ENCODE data around the gene FUT4. TPM values are rescaled to one million over a fixed set of nuclear protein-coding genes. Genes with fewer than 3 reads are reported as not detected.

The FUT4 gene
- total RNA-seq, 2 experiments from 2014 or later: 6.9 to 7.0 TPM

DNA sequence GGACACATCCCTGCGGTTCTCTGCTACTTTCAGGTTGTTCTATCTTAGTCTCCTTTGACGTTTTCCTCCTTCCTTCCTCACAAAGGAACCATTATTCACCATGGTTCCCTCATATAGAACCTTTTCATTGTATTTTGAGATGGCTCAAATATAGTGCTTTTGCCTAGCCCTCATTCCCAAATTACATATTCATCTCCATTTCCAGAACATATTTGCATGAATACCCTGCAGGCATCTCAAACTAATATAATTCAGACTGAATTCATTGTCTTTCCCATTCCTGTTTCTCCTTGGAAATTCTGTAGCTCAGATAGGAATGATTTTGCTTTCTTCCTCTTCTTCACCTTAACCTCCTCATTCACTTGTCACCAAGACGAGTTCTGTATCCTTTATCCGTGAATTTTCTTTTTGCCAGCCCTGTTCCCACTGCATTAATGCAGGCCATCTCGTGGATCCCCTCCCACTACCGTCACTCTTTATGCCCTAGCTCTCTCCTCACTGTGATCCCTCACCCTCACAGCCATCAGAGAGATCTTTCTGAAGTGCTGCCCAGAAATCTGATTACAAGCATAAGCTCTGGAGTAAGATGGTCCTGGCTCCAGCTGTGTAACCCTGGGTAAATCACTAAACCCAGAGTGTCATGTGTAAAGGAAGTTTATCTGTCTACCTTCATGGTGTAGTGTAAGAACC is 46.8 kb downstream of the FUT4 start:
- ChIA-PET CTCF (no interaction called here), POLR2A (no interaction called here)

DNA sequence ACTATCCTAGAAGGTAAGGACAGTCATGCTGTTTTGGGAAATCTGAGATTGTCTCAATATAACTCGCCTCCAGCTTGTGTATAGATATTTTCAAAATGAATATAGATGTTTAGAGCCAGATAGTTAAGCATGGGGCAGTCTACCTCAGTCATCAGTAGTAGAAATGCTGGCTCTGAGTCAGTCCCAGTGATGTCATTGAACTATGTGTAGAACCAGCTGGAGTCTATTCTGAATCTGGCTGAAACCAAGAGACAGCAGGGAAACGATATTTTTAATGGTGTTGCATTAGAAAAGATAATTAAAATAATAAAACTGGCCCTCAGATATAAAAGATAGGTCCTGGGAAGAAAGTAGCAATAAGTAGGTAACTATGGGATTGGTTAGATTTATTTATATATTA is 49.3 kb downstream of the FUT4 start:
- POLR2A ChIA-PET: no interaction called here

DNA sequence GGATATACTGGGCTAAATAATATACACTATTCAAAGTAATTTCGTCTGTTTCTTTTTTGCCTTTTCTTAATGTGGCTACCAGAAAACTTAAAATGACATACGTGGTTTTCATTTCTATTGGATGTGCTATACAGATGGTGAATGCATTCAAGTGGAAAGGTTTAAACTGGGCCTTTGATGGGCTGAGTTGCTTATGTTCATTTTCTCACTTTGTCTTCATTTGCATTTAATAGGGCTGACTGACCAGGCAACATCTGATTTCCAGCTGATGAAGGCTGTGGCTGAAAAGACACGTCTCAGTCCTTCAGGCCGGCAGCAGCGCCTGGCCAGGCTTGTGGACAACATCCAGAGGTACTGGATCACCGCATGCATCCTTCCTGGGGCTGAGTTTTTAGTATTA is 51.4 kb downstream of the FUT4 start:
- ChIA-PET CTCF (no interaction called here), POLR2A (no interaction called here)

More for the DNA sequence above, 49.3 kb downstream of the FUT4 start:
- CTCF ChIA-PET: no interaction called here

DNA sequence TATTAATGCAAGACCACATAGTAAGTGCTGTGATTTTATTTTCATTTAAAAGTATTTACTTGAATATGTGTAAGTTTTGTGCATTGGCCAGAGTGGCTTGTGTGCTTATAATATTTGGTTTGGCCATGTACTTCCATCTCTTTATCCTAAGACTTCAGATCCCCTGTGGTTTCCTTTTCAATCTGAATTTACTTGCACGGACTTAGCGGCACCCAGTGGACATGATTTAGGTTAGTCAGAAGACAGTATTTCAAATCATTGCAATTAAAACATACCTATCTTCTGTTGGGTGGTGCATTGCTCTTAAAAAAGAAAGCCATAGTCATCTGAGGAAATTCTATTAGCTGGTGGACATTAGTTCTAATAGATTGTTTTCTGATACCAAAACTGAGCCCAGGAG is 54.2 kb downstream of the FUT4 start:
- ChIA-PET POLR2A (no interaction called here), CTCF (no interaction called here)

Other genes starting within 250 kb of the FUT4 start
- gene IZUMO1R, start 239.3 kb upstream of the FUT4 start, total RNA-seq: not detected
- gene GPR83, start 142.5 kb upstream of the FUT4 start, total RNA-seq: under 1 TPM; 0.13 to 0.19 TPM
- gene MRE11, start 50.1 kb upstream of the FUT4 start, total RNA-seq: 10 to 100 TPM; 45.2 to 46.1 TPM
- gene ANKRD49, start 49.9 kb upstream of the FUT4 start, total RNA-seq: 10 to 100 TPM; 16.5 to 18.3 TPM
- not detected for gene C11orf97, start 31.5 kb upstream of the FUT4 start, total RNA-seq
- under 1 TPM; 0.23 to 0.36 TPM for gene PIWIL4, start 23.4 kb downstream of the FUT4 start, total RNA-seq
- gene AMOTL1, start 224.4 kb downstream of the FUT4 start, total RNA-seq: 1 to 10 TPM; 1.0 to 1.6 TPM